ENCODE data around the gene FAM219B.

DNA sequence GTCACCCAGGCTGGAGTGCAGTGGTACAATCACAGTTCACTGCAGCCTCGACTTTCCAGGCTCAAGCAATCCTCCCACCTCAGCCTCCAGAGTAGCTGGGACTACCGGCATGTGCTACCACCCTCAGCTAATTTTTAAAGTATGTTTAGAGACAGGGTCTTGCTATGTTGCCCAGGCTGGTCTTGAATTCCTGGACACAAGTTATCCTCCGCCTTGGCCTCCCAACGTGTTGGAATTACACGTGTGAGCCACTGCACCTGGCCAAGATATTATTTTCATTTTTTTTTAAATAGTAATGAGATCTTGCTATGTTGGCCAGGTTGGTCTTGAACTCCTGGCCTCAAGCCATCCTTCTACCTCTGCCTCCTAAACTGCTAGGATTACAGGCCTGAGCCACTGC, 21.2 kb downstream of the FAM219B start:
- no peak for TF ChIP-seq POLR2A (IDR thresholded peaks at IDR 0.05; ENCODE audit: control extremely low read depth in 1 of 2, low read depth in 2 of 2, low read length in 2 of 2)
- TF ChIP-seq SIN3A (conservative IDR thresholded peaks at IDR 0.05 in 1 of 2, IDR thresholded peaks at IDR 0.05 in 1 of 2; ENCODE audit: low read depth in 1 of 2, low read length in 2 of 2) = no peak
- TF ChIP-seq EP300 (IDR thresholded peaks at IDR 0.05; ENCODE audit: borderline replicate concordance in 1 of 2, low read depth in 2 of 2, low read length in 2 of 2) = no peak
- TF ChIP-seq, protein P1, sequence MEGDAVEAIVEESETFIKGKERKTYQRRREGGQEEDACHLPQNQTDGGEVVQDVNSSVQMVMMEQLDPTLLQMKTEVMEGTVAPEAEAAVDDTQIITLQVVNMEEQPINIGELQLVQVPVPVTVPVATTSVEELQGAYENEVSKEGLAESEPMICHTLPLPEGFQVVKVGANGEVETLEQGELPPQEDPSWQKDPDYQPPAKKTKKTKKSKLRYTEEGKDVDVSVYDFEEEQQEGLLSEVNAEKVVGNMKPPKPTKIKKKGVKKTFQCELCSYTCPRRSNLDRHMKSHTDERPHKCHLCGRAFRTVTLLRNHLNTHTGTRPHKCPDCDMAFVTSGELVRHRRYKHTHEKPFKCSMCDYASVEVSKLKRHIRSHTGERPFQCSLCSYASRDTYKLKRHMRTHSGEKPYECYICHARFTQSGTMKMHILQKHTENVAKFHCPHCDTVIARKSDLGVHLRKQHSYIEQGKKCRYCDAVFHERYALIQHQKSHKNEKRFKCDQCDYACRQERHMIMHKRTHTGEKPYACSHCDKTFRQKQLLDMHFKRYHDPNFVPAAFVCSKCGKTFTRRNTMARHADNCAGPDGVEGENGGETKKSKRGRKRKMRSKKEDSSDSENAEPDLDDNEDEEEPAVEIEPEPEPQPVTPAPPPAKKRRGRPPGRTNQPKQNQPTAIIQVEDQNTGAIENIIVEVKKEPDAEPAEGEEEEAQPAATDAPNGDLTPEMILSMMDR (IDR thresholded peaks at IDR 0.05; ENCODE audit: control extremely low read depth in 1 of 3, insufficient read depth in 1 of 3, low read depth in 1 of 3, low read length in 3 of 3) = no peak
- no peak for TF ChIP-seq EZH2 (IDR thresholded peaks at IDR 0.05; ENCODE audit: low read depth, low read length, severe bottlenecking)
- no peak for TF ChIP-seq CHD2 (IDR thresholded peaks at IDR 0.05; ENCODE audit: low read length)
- no peak for TF ChIP-seq CBX8 (IDR thresholded peaks at IDR 0.05; ENCODE audit: borderline replicate concordance, low read depth, low read length)
- no peak for TF ChIP-seq JUN (IDR thresholded peaks at IDR 0.05; ENCODE audit: low read depth, low read length)
- no peak for TF ChIP-seq RFX5 (IDR thresholded peaks at IDR 0.05; ENCODE audit: borderline replicate concordance, low read depth, low read length)
- no peak for TF ChIP-seq NRF1 (IDR thresholded peaks at IDR 0.05; ENCODE audit: low read depth, low read length)
- no peak for TF ChIP-seq SP2 (IDR thresholded peaks at IDR 0.05; ENCODE audit: low read length)
- TF ChIP-seq TAF1 (IDR thresholded peaks at IDR 0.05; ENCODE audit: low read depth, low read length) = no peak

Measured in H1 (cell line).